HG02642 (cell line): ENCODE data around the gene XYLT1.
"Not testable (repeated sequence)": the region's sequence is repeated elsewhere in the genome, so short reads cannot be mapped to it uniquely, and the experiment has no call there.

Experiments used
- ATAC-seq: cut with Tn5 transposase; IDR thresholded peaks from one replicate; pipeline ENCODE4 v1.9.1; 2021; ENCODE audit warnings: mild to moderate bottlenecking; ENCODE audit not compliant: unreplicated experiment, poor library complexity

The XYLT1 gene

DNA sequence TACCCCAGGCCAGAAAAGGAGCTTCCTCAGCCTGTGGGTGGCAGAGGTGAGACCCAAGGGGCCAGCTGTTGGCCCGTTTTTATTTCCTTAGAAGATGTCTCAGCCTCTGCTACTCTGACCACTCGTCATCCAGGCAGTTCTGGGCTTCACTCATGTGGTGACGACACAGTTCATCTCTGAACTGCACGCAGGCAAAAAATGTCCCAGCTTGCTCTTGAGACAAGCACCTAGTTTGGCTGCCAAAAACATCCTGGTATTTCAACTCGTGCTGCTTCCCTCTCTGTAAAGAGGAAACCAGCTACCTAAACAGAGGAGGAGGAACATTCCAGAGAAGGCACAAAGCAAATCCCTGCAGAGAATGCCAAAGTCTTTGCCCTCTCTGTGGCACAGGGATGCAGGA, 125.7 kb downstream of the XYLT1 start:
- ATAC-seq, result no peak

DNA sequence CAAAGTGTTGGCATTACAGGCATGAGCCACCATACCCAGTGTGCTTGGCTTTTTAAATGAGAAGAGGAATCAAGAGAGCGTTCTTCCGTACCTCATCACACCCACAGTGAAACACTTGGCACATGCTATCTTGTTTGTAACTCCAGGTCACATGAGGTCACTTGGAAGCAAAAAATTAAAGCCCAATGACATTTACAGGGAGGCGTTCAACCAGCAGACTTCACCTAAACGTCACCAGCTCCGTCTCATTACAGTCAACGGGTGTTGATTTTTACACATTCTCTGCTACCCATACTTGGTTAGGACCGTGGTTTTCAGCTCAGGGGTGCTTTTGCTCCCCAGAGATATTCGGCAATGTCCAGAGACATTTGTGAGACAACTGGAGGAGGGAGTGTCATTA, 127.0 kb downstream of the XYLT1 start:
- no peak for ATAC-seq

DNA sequence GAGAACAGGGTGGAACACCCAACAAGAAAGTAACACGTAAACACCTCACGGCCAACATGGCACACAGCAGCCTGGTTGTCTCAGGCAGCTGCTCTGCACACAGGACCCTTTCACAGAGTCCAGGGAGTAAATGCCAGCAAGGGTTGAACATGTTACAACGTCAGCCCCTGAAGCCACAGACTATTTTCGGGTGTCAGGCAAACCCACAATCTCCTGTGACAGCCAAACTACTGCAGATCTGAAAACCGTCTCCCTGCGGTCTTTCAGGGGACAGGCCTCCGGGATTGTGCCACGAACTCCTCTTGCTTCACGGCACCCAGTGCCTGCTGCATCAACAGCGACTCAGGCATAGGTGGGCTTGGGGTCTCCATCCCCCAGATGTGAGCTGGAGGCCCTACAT, 127.7 kb downstream of the XYLT1 start:
- no peak for ATAC-seq

DNA sequence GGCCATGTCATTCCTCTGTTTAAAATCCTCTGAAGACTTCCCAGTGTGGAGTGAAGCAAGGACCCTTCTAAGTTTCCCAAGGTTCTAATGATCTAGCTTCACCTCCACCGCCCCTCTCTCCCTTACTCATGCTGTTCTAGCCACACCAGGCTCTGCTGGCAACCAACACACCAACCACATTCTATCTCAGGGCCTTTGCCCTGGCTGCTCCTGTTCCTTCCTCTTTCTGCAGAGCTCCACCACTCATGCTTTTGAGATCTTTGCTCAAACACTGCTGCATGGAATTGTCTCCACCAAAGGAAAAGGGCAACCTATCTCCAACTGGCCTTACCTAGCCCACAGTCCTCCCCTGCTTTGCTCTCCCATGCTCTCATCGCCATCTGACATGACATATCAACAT, 128.7 kb downstream of the XYLT1 start:
- no peak for ATAC-seq

DNA sequence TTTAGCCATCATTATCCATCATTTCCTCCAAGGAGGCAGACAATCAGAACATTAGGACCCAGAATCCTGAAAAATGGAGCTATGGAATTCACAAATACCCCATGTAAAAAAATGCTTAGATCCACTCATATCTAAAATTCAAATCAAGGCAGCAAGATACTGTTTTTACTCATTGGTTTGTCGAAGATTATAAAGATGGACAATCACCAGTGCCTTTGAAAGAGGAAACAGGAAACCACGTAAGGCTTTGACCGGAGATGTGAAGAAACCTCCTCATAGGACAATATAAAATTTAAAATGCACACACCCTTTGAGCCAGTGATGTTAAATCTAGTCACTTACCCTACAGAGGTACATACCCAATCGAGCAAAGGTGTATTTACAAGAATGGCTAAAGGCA, 130.0 kb downstream of the XYLT1 start:
- ATAC-seq, result no peak

DNA sequence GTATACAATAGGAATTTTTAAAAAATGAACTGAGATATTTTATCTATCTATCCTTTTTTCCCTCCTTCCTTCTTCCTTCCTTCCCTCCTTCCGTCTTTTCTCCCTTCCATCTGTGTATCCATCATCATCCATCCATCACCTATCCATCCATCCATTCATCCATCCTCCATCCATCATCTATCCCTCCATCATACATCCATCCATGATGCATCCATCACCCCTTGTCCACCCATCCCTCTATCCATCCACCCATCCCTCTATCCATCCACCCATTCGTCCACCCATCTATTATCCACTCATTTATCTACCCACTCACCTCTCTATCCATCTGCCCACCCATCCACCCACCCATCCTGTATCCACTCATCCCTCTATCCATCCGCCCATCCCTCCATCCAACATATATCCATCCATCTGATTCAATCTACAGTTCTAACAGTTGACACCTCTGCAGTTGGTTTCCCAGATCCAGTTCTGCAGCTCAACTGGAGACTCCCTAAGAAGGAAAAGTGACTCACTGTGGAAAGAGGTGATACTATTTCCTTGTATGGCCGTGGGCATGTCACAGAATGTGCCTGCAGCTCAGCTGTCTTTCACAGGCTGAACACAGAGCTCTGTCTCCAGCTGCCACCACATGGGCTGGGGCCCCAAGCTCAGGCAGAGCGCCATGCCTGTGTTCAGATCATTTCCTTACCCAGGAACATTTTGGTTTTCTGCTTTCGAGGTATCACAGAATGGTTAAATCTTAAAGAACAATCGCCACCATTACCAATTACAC, 130.8 kb downstream of the XYLT1 start:
- ATAC-seq, result no peak

DNA sequence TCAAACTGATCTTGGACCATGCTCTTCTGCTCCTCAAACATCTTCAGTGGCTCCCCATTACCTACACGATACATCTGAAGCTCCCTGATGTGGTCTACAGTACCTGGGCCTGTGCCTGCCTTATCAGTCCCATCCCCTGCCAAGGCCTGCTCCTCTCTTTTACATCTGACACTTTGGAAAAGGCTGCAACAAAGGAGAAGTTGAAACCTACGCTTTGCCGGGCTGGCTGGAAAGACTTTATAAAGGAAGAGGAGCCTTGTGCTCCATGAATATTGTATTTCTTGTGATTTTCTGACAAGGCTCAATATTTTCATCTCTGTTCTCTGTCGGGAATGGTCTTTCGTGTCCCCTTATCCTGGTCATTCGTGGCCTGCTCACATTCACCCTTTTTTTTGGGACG, 132.5 kb downstream of the XYLT1 start:
- no peak for ATAC-seq

DNA sequence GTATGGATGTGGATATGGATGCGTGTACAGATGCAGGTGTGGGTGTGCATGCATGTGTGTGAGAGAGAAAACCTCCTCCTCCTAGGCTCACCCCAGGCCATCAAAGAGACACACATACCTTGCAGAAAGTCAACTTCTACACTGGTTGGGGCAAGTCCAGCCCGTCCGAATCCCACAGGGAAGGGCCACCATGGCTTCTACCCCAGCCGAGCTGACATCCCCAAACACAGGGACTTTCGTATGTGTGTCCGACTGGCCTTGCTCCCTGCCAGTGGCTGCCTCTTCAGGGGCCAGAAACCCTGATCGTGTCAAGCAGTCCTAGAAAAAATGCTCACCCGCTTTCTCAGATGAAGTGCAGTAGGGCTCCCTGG, 134.2 kb downstream of the XYLT1 start:
- ATAC-seq, result no peak

DNA sequence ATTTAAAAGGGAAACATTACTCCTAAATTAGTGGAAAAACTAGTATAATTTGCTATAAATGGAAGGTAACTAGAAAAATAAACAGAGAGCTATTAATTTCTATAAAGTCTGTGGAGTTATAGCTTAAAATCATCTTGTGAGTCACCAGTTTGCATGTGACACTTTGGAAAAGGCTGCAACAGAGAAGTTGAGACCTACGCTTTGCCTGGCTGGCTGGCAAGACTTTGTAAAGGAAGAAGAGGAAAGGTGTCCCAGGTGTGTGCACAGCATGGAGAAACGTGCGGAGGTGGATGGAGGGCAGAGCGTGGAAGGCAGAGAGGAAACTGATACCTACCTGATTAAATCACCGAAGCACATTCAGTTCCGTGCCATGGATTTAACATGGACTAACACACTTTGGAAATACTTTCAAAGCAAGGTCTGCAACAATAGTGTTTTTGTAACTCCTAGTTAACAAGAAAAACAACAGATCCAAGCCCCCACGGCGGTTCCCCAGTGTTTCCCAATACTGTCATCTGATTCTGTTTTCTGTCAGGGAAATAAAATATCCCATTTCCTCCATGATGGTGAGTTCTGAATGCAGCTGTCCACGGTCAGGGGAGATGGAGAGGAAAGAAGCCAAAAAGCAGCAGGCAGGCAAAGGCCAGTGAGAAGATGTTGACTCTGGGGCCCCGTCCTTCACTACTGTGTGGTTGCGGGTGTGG, 134.8 kb downstream of the XYLT1 start:
- no peak for ATAC-seq

DNA sequence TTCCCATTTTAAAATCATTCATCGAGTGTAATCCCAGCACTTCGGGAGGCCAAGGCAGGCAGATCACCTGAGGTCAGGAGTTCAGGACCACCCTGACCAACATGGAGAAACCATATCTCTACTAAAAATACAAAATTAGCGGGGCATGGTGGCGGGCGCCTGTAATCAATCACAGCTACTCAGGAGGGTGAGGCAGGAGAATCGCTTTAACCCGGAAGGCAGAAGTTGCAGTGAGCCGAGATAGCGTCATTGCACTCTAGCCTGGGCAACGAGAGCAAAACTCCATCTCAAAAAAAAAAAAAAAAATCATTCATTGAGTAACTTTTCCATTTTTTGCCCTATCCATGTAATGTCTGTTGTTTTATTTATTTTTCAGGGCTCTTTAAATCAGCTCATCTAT, 135.4 kb downstream of the XYLT1 start:
- ATAC-seq, result not testable (repeated sequence)

DNA sequence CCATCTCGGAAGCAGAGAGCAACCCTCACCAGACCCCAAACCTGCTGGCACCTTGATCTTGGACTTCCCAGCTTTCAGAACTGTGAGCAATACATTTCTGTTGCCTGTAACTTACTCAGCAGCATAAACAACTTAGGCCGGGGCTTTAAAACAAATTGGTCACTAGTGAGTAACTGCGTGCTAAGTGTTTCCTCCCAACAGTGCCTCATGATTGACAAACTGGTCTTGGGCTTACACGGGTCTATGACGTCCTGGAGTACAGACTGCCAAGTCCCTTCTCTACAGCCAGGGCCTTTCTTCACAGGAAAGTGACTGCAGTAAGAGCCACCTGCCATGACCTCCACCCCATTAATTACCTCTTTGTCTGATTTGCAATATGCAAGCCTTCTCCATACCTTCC, 136.7 kb downstream of the XYLT1 start:
- ATAC-seq, result no peak

DNA sequence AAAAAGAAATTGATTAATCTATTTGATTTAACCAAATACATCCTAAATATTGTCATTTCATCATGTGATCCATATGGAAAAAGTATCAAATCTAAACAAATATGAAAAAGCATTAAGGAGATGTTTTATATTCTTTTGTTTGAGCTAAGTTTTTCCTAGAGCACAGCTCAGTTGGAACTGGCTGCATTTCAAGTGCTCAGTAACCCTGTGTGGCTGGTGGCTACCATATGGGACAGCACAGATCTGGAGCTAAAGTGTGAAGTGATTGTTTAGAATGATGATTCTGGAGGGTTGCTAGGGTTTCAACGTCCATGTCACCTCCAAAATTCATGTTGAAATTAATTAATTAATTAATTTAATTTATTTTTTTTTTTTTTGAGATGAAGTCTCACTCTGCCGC, 137.5 kb downstream of the XYLT1 start:
- no peak for ATAC-seq

DNA sequence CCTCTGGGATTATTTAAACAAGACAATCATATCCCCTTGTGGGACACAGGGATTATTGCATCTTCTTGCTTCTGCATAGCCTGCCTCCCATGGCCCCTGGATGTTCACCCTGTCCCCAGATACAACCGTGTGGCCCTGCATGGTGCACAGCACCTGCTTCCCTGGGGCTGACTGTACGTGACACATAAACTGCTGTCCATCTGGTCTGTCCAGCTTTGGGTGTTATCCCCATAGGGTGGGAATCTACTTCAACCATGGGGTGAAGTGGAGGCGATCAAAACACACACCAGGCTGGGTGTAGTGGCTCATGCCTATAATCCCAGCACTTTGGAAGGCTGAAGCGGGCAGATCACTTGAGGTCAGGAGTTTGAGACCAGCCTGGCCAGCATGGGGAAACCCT, 138.8 kb downstream of the XYLT1 start:
- no peak for ATAC-seq

DNA sequence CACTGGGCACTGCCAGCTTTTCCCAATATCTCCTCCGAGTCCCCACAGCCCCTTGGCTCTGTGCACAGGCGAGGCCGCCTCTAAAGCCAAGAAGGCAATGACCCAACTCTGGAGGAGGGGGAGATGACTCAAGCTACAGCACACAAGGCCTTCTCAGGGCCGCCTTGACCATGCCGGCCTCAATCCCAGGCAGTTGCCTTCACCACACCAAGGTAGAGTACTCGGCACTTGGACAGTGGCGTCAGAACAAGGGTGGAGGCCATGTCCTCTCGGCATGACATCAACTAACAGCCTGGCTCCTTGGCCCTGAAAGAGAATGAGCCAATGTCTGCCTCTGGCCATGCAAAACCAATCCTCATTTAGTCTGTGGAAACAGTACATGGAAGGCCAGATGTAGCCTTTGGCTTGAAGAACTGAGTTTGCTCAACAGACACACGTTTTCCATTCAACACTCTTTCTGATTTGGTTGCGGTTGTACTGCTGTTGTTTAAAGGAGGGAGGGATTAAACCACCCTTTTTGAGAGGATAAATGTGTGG, 139.6 kb downstream of the XYLT1 start:
- no peak for ATAC-seq

DNA sequence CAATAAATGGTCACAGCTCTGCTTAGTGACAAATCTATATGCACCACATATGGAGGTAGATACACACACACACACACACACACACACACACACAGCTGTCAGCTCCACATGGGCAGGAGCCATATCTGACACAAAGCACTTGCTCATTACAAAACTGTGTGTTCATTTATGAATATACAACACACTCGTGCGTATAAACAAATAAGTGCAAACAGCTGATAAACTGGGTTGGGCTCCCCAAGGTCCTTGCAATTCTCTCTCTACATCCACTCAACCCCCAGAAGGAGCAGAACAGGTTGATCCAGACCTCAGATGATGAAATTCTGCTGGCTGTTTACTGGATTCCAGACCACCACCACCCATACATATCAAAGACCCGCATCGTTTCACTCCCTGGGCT, 140.7 kb downstream of the XYLT1 start:
- no peak for ATAC-seq

DNA sequence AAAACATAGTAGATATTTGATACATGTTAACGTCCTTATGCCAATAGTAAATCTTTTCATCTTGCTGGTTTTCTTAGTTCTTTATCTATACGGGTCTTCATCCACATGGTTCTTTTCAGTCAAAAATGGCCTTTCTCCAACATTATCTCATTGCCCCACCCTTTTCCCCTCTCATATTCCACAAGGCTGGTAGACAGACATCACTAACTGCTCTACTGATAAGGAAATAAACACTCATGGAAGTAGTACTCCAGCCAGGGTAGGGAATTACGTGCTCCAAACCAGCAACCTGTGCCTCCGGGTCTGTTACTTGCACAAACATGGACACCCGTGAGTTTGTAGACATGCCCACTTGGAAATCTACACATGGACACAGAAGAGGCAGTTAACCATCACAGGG, 141.4 kb downstream of the XYLT1 start:
- ATAC-seq, result no peak

DNA sequence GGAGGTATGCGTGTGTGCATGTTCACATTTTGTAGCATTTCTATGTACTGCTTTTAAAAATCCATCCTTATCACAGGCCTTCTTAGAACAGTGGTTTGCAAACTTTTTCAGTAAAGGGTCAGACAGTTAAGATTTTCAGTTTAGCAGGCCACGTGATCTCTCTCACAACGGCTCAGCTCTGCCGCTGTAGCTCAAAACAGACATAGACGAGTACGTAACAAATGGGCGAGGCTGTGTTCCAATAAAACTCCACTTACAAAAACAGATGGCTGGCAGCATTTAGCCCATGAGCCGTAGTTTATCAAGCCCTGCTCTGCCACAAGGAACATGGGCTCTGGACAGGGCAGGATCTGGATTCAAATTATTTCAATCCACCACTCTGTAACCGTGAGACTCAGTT, 141.8 kb downstream of the XYLT1 start:
- ATAC-seq, result no peak

DNA sequence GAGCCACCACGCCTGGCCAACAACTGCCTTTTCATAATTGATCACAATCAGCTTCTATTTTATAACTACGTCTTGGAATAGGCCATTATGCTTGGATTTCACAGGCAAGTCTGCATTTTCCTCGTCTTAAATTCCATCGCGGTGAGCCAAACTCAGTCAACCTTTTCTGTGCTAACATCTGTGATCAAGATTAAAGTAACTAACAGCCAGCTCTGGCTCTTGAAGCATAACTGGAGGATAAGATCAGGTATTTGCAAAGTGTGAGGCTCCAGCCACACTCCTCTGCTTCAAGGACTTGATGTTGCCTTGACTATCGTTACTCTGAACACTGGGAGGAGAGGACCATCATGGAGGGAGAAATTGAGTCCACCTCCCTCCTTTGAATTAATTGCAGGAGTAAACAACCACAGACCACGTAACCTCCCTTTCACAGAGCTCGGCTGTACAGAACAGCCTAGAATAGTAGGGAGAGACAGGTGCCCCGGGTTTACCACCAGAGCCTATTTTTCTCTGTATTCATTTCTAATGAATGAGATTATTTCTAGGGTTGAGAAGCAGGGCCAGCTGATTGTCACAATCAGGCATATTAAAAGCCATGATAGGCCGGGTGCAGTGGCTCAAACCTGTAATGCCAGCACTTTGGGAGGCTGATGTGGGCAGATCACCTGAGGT, 143.0 kb downstream of the XYLT1 start:
- ATAC-seq, result no peak

DNA sequence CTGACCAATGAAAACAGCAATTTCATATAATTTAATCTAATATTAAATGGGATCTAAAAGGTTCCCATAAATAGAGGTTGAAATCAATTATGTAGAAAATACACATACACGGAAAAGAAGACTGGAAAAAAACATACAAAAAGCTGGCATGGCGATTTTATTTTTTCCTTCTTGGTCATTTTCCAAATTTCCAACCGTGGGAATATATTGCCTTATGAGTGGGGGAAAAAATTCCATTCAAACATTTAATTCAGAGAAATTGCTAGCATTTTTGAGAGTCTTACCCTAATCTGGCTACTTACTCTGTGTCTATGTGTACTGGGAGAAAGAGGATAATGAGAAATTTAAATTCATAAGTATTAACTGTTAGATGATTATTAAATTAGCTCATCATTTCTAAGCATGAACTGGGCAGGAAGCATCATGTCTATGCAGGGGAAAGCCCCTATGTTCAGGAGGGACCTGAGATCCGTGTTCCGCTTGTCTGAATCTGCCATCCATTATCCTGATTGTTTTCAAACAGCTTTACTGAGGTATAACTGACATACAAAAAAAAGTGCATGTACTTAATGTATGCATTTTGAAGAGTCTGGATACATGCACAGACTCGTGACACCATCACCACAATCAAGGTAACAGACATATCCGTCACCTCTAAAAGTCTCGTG, 145.2 kb downstream of the XYLT1 start:
- ATAC-seq, result no peak

DNA sequence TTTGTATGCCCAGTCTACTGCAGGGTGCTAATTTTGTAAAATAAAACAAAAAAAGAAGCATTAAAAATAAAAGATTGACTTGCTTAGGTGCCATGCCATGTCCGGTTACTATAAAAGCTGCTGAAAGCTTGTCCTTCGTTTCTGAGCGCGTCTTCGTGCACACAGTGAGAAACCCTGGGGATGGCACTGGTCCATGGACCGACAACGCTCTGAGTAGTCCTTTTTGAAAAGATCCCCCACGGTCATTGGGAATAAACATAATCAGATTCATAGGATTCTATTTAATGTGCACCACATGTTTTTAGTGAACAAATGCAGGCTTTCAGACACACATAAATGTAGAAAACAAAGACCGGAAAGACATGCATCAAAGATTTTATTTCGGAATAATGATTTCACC, 146.3 kb downstream of the XYLT1 start:
- no peak for ATAC-seq

DNA sequence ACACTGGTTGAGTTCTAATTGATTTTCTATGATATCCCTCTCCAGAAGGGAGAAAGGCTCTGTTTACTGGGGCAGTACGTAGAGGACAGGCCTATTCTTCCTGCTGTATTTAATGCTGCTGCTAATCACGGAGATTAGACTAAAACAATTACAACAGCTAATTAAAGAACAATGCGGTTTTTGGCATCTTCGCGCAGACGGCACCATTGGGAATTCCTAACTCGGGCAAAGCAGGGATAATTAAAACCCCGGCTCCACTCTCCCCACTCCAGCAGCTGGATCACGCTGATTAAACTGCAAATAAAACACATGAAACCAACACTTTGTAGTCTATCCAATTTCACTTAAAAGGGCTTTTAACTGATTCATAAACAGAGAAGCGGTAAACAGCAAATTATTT, 147.6 kb downstream of the XYLT1 start:
- no peak for ATAC-seq
